B cell (primary cell): ENCODE results near the gene KAT2A. TPM values are rescaled to one million over a fixed set of nuclear protein-coding genes. Genes with fewer than 3 reads are reported as not detected.

Experiments used
- ATAC-seq: fragments of 200-7000 bp; cut with Tn5 transposase; one replicate; pipeline ENCODE4 v1.10.0; 2021; ENCODE audit warnings: low read depth, mild to moderate bottlenecking, moderate number of reproducible peaks, moderate library complexity
- CTCF ChIA-PET: fragments of 350-600 bp; sonication (Branson Sonifier 250); formaldehyde crosslinking; loops from one replicate; lab custom pipeline; 2021; ENCODE audit warnings: antibody characterized with exemption, inconsistent platforms; lab: Charles Lee
- POLR2A ChIA-PET: fragments of 350-600 bp; sonication (Branson Sonifier 250); formaldehyde crosslinking; loops from one replicate; lab custom pipeline; 2021; ENCODE audit warnings: antibody characterized with exemption; lab: Charles Lee
- DNase-seq: peaks from one replicate; pipeline ENCODE4 v3.0.0; 2013
- H2AFZ ChIP-seq: 2 replicates; pipeline ENCODE4 v1.6.1; 2012; ENCODE audit warnings: mild to moderate bottlenecking, low read depth, low read length; ENCODE audit not compliant: insufficient read depth, poor library complexity, severe bottlenecking
- H3K27ac ChIP-seq, 2 donors: 1 replicate in 1 of 2; 2 replicates in 1 of 2; pipeline ENCODE4 v1.5.1; 2012 to 2013; ENCODE audit warnings: low read length in 2 of 2, mild to moderate bottlenecking in 2 of 2, moderate library complexity in 1 of 2
- H3K27me3 ChIP-seq, 4 experiments: fragments of 200-600 bp in 1 of 4; sonication (generic) in 1 of 4; replicated peaks in 1 of 4; 1 replicate in 2 of 4; 2 replicates in 2 of 4; pipeline versions ENCODE4 v1.6.1 to v1.7.0; 2013 to 2016; ENCODE audit warnings: low read length in 3 of 4, mild to moderate bottlenecking in 2 of 4, mixed read lengths in 1 of 4, moderate library complexity in 1 of 4; ENCODE audit not compliant: insufficient read depth in 4 of 4, control insufficient read depth in 3 of 4; ENCODE audit errors: control extremely low read depth in 1 of 4
- H3K36me3 ChIP-seq, 2 experiments: replicated peaks in 1 of 2; 1 replicate in 1 of 2; 2 replicates in 1 of 2; pipeline versions ENCODE4 v1.6.1 to v1.7.1; 2013; ENCODE audit warnings: low read length in 1 of 2; ENCODE audit not compliant: insufficient read depth in 2 of 2, control insufficient read depth in 1 of 2; ENCODE audit errors: control extremely low read depth in 1 of 2, extremely low read depth in 1 of 2
- H3K4me1 ChIP-seq, 2 donors: fragments of 200-600 bp in 1 of 2; sonication (generic) in 1 of 2; 1 replicate in 1 of 2; 2 replicates in 1 of 2; pipeline versions ENCODE4 v1.5.1 to v1.6.1; 2013 to 2017; ENCODE audit warnings: low read length in 2 of 2; ENCODE audit not compliant: control insufficient read depth in 2 of 2, insufficient read depth in 2 of 2
- H3K4me2 ChIP-seq: replicated peaks from 2 replicates; pipeline ENCODE3; 2012; ENCODE audit warnings: mild to moderate bottlenecking, low read depth, low read length; ENCODE audit not compliant: poor library complexity, severe bottlenecking
- H3K4me3 ChIP-seq, 5 experiments: fragments of 200-600 bp in 1 of 5; sonication (generic) in 1 of 5; 1 replicate in 3 of 5; 2 replicates in 2 of 5; pipeline versions ENCODE4 v1.5.1 to v1.7.0; 2011 to 2016; ENCODE audit warnings: low read length in 4 of 5, mild to moderate bottlenecking in 4 of 5, low read depth in 2 of 5, control low read depth in 1 of 5, moderate library complexity in 1 of 5; ENCODE audit not compliant: insufficient read depth in 1 of 5; ENCODE audit errors: control extremely low read depth in 1 of 5, extremely low read depth in 1 of 5
- H3K79me2 ChIP-seq: fragments of 200-600 bp; sonication (generic); one replicate; pipeline ENCODE4 v1.6.0; 2016; ENCODE audit warnings: low read length; ENCODE audit not compliant: control insufficient read depth, insufficient read depth
- H3K9ac ChIP-seq: fragments of 200-600 bp; sonication (generic); 2 replicates; pipeline ENCODE4 v1.6.1; 2017; ENCODE audit warnings: mild to moderate bottlenecking, low read length, moderate library complexity
- H3K9me3 ChIP-seq, 3 donors: one replicate each; pipeline versions ENCODE4 v1.6.1 to v1.7.1; 2013; ENCODE audit warnings: low read length in 2 of 3; ENCODE audit not compliant: control insufficient read depth in 2 of 3, insufficient read depth in 1 of 3; ENCODE audit errors: control extremely low read depth in 1 of 3
- H4K20me1 ChIP-seq: 2 replicates; pipeline ENCODE4 v1.6.0; 2012; ENCODE audit warnings: mild to moderate bottlenecking, low read length; ENCODE audit not compliant: insufficient read depth, control insufficient read depth, poor library complexity, severe bottlenecking
- H3K27ac Mint-ChIP-seq: one replicate; pipeline ENCODE4 v1.8.0; 2021; ENCODE audit warnings: mixed read lengths
- H3K27me3 Mint-ChIP-seq: one replicate; pipeline ENCODE4 v1.8.0; 2021; ENCODE audit warnings: mixed read lengths
- H3K4me1 Mint-ChIP-seq: one replicate; pipeline ENCODE4 v1.8.0; 2021; ENCODE audit warnings: mixed read lengths
- H3K4me3 Mint-ChIP-seq: one replicate; pipeline ENCODE4 v1.8.0; 2021; ENCODE audit warnings: mixed read lengths
- H3K9me3 Mint-ChIP-seq: one replicate; pipeline ENCODE4 v1.8.0; 2022; ENCODE audit warnings: mixed read lengths; ENCODE audit not compliant: insufficient read depth
- CTCF ChIP-seq: fragments of 200-600 bp; IDR thresholded peaks from one replicate; pipeline ENCODE4 v1.8.0; 2022; ENCODE audit warnings: antibody characterized with exemption, mild to moderate bottlenecking
- EZH2 ChIP-seq: IDR thresholded peaks from 2 replicates; pipeline ENCODE4 v1.6.1; 2012; ENCODE audit warnings: borderline replicate concordance, low read depth, mild to moderate bottlenecking, moderate library complexity, low read length; ENCODE audit not compliant: insufficient read depth, poor library complexity, severe bottlenecking
- WGBS: methylation state at CpG from one replicate; pipeline ENCODE4 v1.1.5; 2013; ENCODE audit warnings: missing lambda C conversion rate; ENCODE audit not compliant: insufficient coverage; 5-methylcytosine and 5-hydroxymethylcytosine counted together
- intact Hi-C: fragments of 100-400 bp; cut with micrococcal nuclease; formaldehyde crosslinking; loops from one replicate; pipeline ENCODE4 v1.10.0; 2022
- polyA plus RNA-seq: library from polyadenylated mRNA; depleted of rRNA; stranded (reverse); fragments of >200 nt; gene quantifications from 2 replicates; pipeline ENCODE4 v1.2.3, GENCODE V29; 2012
- total RNA-seq, 2 donors: library from RNA; stranded (reverse); fragments of 120-200 nt in 1 of 2; gene quantifications; 1 replicate in 1 of 2; 2 replicates in 1 of 2; pipeline versions ENCODE4 v1.2.3 to v1.2.4, GENCODE V29; 2013 to 2022

The KAT2A gene
- total and polyA plus RNA-seq, 2 donors (not counting 1 experiment from before 2014, with no cell fraction given), result 66.3 to 155 TPM

- H3K27ac Mint-ChIP-seq, result no peak overlapping the region
- no peaks in the 10 kb centered on the region for H3K79me2 ChIP-seq
- TF ChIP-seq CTCF (no peak), EZH2 (no peak)
- no peak overlapping the region for H3K9ac ChIP-seq
- ChIA-PET CTCF (no interaction called here), POLR2A (no interaction called here)
- H3K27me3 Mint-ChIP-seq, result no peaks in the 10 kb centered on the region
- H3K4me1 Mint-ChIP-seq, result peaks cover 1% of the 10 kb centered on the region
- no peak overlapping the region for H3K4me3 Mint-ChIP-seq
- WGBS, result 99% methylated on average over 27 of the region's 29 CpGs
- intact Hi-C loops, result no loop called here
- no peak overlapping the region for H3K4me2 ChIP-seq
- H4K20me1 ChIP-seq, result no peaks in the 10 kb centered on the region
- DNase-seq, result no peak
- H3K4me1 ChIP-seq, result no peaks in the 10 kb centered on the region
- no peak overlapping the region for H3K4me3 ChIP-seq
- no peak overlapping the region for H2AFZ ChIP-seq
- no peaks in the 10 kb centered on the region for H3K27me3 ChIP-seq
- H3K9me3 Mint-ChIP-seq, result no peaks in the 10 kb centered on the region
- no peaks in the 10 kb centered on the region for H3K36me3 ChIP-seq
- no peak overlapping the region for H3K27ac ChIP-seq
- ATAC-seq, result no peak
- no peaks in the 10 kb centered on the region for H3K9me3 ChIP-seq
Observed at GRCh38 chr17:42169351-42169750, 48.2 kb upstream of the KAT2A start.

GRCh38 chr17:42167807-42168206 is 46.6 kb upstream of the KAT2A start:
- POLR2A ChIA-PET, result no interaction called here
- DNase-seq (no peak), ATAC-seq (no peak)
- Mint-ChIP-seq H3K4me1 (no peaks in the 10 kb centered on the region), H3K27ac (no peak overlapping the region), H3K27me3 (no peaks in the 10 kb centered on the region), H3K4me3 (no peak overlapping the region), H3K9me3 (no peaks in the 10 kb centered on the region)
- TF ChIP-seq CTCF (no peak), EZH2 (no peak)
- 89% methylated on average over 8 of the region's 8 CpGs for WGBS
- CTCF ChIA-PET, result interaction anchor here (1.2 kb wide), 1 partner anchor 13 kb away, joined by 3 read pairs; the partner anchor contains the start of gene KCNH4
- H3K9ac ChIP-seq, result no peak overlapping the region
- H3K4me2 ChIP-seq, result no peak overlapping the region
- H3K79me2 ChIP-seq, result no peaks in the 10 kb centered on the region
- H3K4me3 ChIP-seq, result no peak overlapping the region
- no peaks in the 10 kb centered on the region for H3K9me3 ChIP-seq
- no peak overlapping the region for H3K27ac ChIP-seq
- H3K27me3 ChIP-seq, result no peaks in the 10 kb centered on the region
- no peaks in the 10 kb centered on the region for H3K36me3 ChIP-seq
- intact Hi-C loops, result no loop called here
- H2AFZ ChIP-seq, result no peak overlapping the region
- H4K20me1 ChIP-seq, result no peaks in the 10 kb centered on the region
- no peaks in the 10 kb centered on the region for H3K4me1 ChIP-seq
